ENCODE measurements around the gene SIGLEC14.
"Not testable (repeated sequence)": the region's sequence is repeated elsewhere in the genome, so short reads cannot be mapped to it uniquely, and the experiment has no call there.

SIGLEC14 gene

GRCh38 chr19:51646730-51647129, at the start of gene SIGLEC14:
Gene SIGLEC14 (minus strand): TSS chr19:51646825. CDS start chr19:51646759, 66 bp downstream.
- not testable (repeated sequence) for DNase-seq

- no peak for DNase-seq
These were observed 49.2 kb upstream of the SIGLEC14 start for GRCh38 chr19:51695702-51696315.

- DNase-seq, result no peak
These were observed 48.5 kb upstream of the SIGLEC14 start for GRCh38 chr19:51695088-51695487.

- DNase-seq, result no peak
These were observed 47.9 kb upstream of the SIGLEC14 start for GRCh38 chr19:51694318-51695085.

GRCh38 chr19:51693819-51694218, 47.2 kb upstream of the SIGLEC14 start:
- no peak for DNase-seq

GRCh38 chr19:51693260-51693659, 46.6 kb upstream of the SIGLEC14 start, which contains the start of gene SPACA6:
Gene SPACA6 (plus strand): TSS chr19:51693330. CDS start chr19:51693527, 197 bp downstream.
- DNase-seq, result no peak

- no peak for DNase-seq
These were observed 45.8 kb upstream of the SIGLEC14 start for GRCh38 chr19:51692468-51692867.

GRCh38 chr19:51691584-51692428, 45.2 kb upstream of the SIGLEC14 start:
- DNase-seq, result no peak

- DNase-seq, result no peak
These were observed 44.5 kb upstream of the SIGLEC14 start for GRCh38 chr19:51691074-51691583.

- no peak for DNase-seq
These were observed 43.9 kb upstream of the SIGLEC14 start for GRCh38 chr19:51690454-51691073.

- DNase-seq, result no peak
These were observed 43.3 kb upstream of the SIGLEC14 start for GRCh38 chr19:51689751-51690453.

GRCh38 chr19:51688671-51689571, 42.3 kb upstream of the SIGLEC14 start:
- no peak for DNase-seq

GRCh38 chr19:51687791-51688670, 41.4 kb upstream of the SIGLEC14 start:
- DNase-seq, result no peak

GRCh38 chr19:51686171-51686570, 39.5 kb upstream of the SIGLEC14 start:
- DNase-seq, result no peak

- DNase-seq, result no peak
These were observed 34.8 kb upstream of the SIGLEC14 start for GRCh38 chr19:51681286-51681941.

GRCh38 chr19:51680474-51680873, 33.8 kb upstream of the SIGLEC14 start:
- no peak for DNase-seq

GRCh38 chr19:51676566-51677083, 30.0 kb upstream of the SIGLEC14 start:
- DNase-seq, result no peak

GRCh38 chr19:51675911-51676565, 29.4 kb upstream of the SIGLEC14 start:
- not testable (repeated sequence) for DNase-seq

- no peak for DNase-seq
These were observed 21.6 kb upstream of the SIGLEC14 start for GRCh38 chr19:51668216-51668615.
